HUES6 (cell line): ENCODE data around the gene ELMO1.

ENCODE experiments used
- H3K27ac ChIP-seq: 2 replicates; pipeline ENCODE4 v1.7.0; 2013; ENCODE audit warnings: low read depth, mild to moderate bottlenecking, low read length, inconsistent platforms
- H3K27me3 ChIP-seq: 2 replicates; pipeline ENCODE4 v1.6.1; 2013; ENCODE audit warnings: low read length; ENCODE audit not compliant: control insufficient read depth, insufficient read depth
- H3K36me3 ChIP-seq: 2 replicates; pipeline ENCODE4 v1.6.1; 2013; ENCODE audit warnings: low read length; ENCODE audit not compliant: control insufficient read depth, insufficient read depth
- H3K4me1 ChIP-seq: 2 replicates; pipeline ENCODE4 v1.6.1; 2013; ENCODE audit warnings: low read length; ENCODE audit not compliant: control insufficient read depth, insufficient read depth
- H3K4me3 ChIP-seq: 2 replicates; pipeline ENCODE4 v1.5.1; 2013; ENCODE audit warnings: low read depth, low read length
- H3K9ac ChIP-seq: one replicate; pipeline ENCODE4 v1.6.1; 2013; ENCODE audit warnings: mild to moderate bottlenecking, low read length
- H3K9me3 ChIP-seq: 2 replicates; pipeline ENCODE4 v1.6.1; 2013; ENCODE audit warnings: low read depth, low read length; ENCODE audit not compliant: control insufficient read depth, insufficient read depth

ELMO1 gene

DNA sequence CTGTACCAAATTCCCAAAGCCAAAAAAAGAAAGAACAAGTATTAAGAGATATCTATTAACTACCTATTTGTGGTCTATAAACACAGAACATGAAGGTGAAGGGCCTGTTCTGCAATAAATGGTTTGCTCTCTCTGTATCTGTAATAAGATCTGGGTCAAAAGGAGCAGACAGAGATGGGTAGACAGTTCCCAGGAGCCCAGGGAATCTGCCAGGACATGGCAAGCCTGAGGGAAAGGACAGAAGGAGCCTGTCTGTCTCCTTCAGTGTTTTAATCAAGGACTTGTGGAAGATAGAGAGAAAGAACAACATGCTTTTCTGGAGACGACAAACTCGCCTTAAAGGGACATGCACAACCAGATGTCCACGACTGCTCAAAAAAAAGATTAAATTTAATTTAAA is 165.7 kb downstream of the ELMO1 start:
- Histone ChIP-seq H3K27ac (no peak overlapping the region), H3K36me3 (no peaks in the 10 kb centered on the region), H3K4me3 (no peak overlapping the region), H3K27me3 (no peaks in the 10 kb centered on the region), H3K9ac (no peak overlapping the region), H3K4me1 (peaks cover 5% of the 10 kb centered on the region; the same call in 1 of the 2 replicates), H3K9me3 (no peaks in the 10 kb centered on the region)

GRCh38 chr7:37282093-37282444 is 166.6 kb downstream of the ELMO1 start:
- Histone ChIP-seq H3K4me3 (no peak overlapping the region), H3K27ac (no peak overlapping the region), H3K9me3 (no peaks in the 10 kb centered on the region), H3K9ac (no peak overlapping the region), H3K27me3 (no peaks in the 10 kb centered on the region), H3K4me1 (peaks cover 5% of the 10 kb centered on the region; the same call in 1 of the 2 replicates), H3K36me3 (no peaks in the 10 kb centered on the region)

GRCh38 chr7:37281368-37282092 is 167.1 kb downstream of the ELMO1 start:
- no peak overlapping the region for H3K27ac ChIP-seq
- H3K9ac ChIP-seq, result no peak overlapping the region
- no peaks in the 10 kb centered on the region for H3K9me3 ChIP-seq
- no peaks in the 10 kb centered on the region for H3K27me3 ChIP-seq
- no peak overlapping the region for H3K4me3 ChIP-seq
- peaks cover 5% of the 10 kb centered on the region; the same call in 1 of the 2 replicates for H3K4me1 ChIP-seq
- H3K36me3 ChIP-seq, result no peaks in the 10 kb centered on the region

GRCh38 chr7:37277513-37277912 is 171.2 kb downstream of the ELMO1 start:
- Histone ChIP-seq H3K27me3 (no peaks in the 10 kb centered on the region), H3K9ac (no peak overlapping the region), H3K9me3 (no peaks in the 10 kb centered on the region), H3K4me3 (no peak overlapping the region), H3K4me1 (0 out of 2 replicates have a peak, but pooled peaks cover 3% of the 10 kb centered on the region), H3K27ac (no peak overlapping the region), H3K36me3 (no peaks in the 10 kb centered on the region)

DNA sequence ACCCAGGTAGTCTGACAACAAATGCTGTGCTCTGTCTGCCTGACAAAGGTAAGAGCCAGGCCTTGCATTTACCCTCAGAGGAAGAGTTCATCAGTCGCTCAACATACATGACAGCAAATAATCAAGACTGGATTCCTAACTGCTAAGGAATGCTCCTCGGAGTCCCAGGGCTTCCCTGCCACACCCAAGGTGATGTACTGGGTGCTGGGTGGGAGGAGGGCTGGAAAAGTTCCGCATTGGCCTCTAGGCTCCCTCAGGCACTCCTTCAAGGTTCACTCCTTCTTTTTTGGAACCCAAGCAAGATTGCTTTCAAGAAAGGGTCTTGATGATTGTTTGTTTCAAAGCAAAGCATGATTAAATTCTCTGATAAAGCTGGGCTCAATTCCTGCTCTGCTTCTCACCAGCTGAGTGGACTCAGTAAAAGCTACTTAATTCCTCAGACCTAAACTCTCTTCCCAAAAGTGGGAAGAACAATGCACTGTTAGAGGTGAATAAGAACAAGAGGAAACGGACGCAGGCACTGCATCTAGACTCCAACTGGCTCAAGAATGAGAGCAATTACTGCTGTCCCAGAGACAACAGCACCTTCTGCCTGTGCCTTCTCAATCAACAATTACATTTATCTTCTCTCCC is 173.5 kb downstream of the ELMO1 start:
- no peaks in the 10 kb centered on the region for H3K27me3 ChIP-seq
- 0 out of 2 replicates have a peak, but pooled peaks cover 3% of the 10 kb centered on the region for H3K4me1 ChIP-seq
- H3K36me3 ChIP-seq, result no peaks in the 10 kb centered on the region
- no peaks in the 10 kb centered on the region for H3K9me3 ChIP-seq
- H3K4me3 ChIP-seq, result no peak overlapping the region
- H3K9ac ChIP-seq, result no peak overlapping the region
- no peak overlapping the region for H3K27ac ChIP-seq

DNA sequence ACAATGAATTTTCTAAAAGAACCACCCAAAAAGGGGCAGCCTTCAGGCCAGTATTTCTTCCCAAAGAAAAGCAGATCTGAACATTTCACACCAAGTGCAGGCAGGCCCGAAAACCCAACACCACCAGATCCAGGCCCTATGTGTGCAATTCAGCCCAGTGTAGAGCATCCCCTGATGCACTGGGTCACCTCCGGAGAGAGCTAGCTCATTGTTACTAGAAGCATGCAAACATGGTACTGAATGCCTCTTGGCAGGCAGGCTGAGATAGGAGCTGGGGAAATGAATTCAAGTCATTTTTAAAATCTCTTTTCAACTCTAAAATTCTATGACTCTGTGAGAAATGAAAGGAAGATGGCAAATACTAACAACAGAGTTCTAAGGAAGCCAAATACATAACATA is 174.8 kb downstream of the ELMO1 start:
- Histone ChIP-seq H3K4me1 (0 out of 2 replicates have a peak, but pooled peaks cover 3% of the 10 kb centered on the region), H3K9me3 (no peaks in the 10 kb centered on the region), H3K36me3 (no peaks in the 10 kb centered on the region), H3K9ac (no peak overlapping the region), H3K4me3 (no peak overlapping the region), H3K27ac (no peak overlapping the region), H3K27me3 (no peaks in the 10 kb centered on the region)

DNA sequence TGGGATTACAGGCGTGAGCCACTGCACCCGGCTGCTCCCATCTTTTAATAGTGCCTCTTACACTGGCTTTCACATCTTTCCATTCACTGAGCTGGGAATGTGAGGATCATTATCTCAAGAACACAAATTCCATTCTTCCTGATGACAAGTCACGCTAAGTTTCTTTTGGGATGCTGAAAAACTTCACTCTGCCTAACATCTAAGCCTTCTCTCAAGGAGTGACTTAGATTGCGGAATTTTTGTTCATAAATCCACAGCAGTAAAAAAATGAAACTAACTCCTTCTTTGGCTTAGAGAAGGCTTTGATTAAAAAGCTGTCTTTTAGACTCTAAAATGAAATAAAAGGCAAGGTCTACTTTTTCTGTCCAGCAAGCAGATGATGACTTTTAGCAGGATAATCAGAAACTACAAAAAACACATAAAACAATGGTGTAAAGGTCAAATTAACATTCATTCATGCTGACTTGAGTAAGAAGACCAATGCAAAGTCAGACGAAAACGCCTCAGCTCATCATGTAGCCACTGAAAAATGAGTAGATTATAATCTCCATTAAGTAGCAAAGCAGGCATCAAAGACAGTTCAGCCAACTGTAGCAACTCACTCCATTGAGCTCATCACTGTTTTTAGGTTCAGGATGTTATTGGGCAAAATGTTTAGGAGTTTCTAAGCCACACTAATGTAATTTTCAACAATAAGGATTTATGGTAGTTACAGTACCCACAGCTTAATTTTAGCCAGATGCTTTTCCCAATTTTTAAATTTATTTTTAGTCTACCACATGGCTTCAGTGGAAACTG is 178.8 kb downstream of the ELMO1 start:
- no peak overlapping the region for H3K9ac ChIP-seq
- H3K9me3 ChIP-seq, result no peaks in the 10 kb centered on the region
- no peaks in the 10 kb centered on the region for H3K27me3 ChIP-seq
- no peaks in the 10 kb centered on the region for H3K36me3 ChIP-seq
- 0 out of 2 replicates have a peak, but pooled peaks cover under 1% of the 10 kb centered on the region for H3K4me1 ChIP-seq
- no peak overlapping the region for H3K27ac ChIP-seq
- no peak overlapping the region for H3K4me3 ChIP-seq

- H3K36me3 ChIP-seq, result no peaks in the 10 kb centered on the region
- no peaks in the 10 kb centered on the region for H3K4me1 ChIP-seq
Measured at GRCh38 chr7:37267251-37267650, 181.4 kb downstream of the ELMO1 start.

GRCh38 chr7:37265876-37266275 is 182.8 kb downstream of the ELMO1 start:
- H3K9ac ChIP-seq, result no peak overlapping the region
- no peak overlapping the region for H3K4me3 ChIP-seq
- H3K36me3 ChIP-seq, result no peaks in the 10 kb centered on the region
- H3K9me3 ChIP-seq, result no peaks in the 10 kb centered on the region
- H3K27me3 ChIP-seq, result no peaks in the 10 kb centered on the region
- H3K4me1 ChIP-seq, result no peaks in the 10 kb centered on the region
- no peak overlapping the region for H3K27ac ChIP-seq

More at GRCh38 chr7:37267251-37267650, 181.4 kb downstream of the ELMO1 start:
- H3K9ac ChIP-seq, result no peak overlapping the region
- no peak overlapping the region for H3K27ac ChIP-seq
- no peaks in the 10 kb centered on the region for H3K27me3 ChIP-seq
- H3K4me3 ChIP-seq, result no peak overlapping the region
- H3K9me3 ChIP-seq, result no peaks in the 10 kb centered on the region

GRCh38 chr7:37265006-37265405 is 183.7 kb downstream of the ELMO1 start:
- Histone ChIP-seq H3K27me3 (no peaks in the 10 kb centered on the region), H3K36me3 (no peaks in the 10 kb centered on the region), H3K4me1 (no peaks in the 10 kb centered on the region), H3K4me3 (no peak overlapping the region), H3K9ac (no peak overlapping the region), H3K27ac (no peak overlapping the region), H3K9me3 (no peaks in the 10 kb centered on the region)

DNA sequence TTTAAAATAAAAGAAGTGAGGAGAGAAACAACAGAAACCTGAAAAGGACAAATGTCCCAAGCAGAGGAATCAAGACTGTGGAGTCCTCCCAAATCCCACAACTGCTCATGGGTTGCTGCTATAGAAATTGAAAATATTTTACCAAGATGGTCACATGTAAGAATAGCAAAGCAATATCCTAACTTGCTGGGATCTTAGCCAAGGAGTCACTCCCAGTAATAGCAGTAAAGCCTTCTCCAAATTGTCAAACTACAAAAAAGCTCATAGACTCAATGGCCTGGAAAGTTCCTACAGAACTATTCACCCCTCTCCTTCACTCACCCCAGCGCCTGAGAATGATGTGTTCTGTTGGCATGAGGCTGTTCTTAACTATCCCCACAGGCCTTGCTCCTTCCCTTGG is 186.5 kb downstream of the ELMO1 start:
- Histone ChIP-seq H3K4me1 (peaks cover 2% of the 10 kb centered on the region; the same call in 1 of the 2 replicates), H3K4me3 (no peak overlapping the region), H3K27me3 (no peaks in the 10 kb centered on the region), H3K9me3 (no peaks in the 10 kb centered on the region), H3K9ac (no peak overlapping the region), H3K36me3 (no peaks in the 10 kb centered on the region), H3K27ac (no peak overlapping the region)
